GM12872 (cell line): ENCODE data around the gene ALDH9A1.

Experiments
- CTCF ChIP-seq: IDR thresholded peaks from 3 replicates; pipeline ENCODE4 v1.5.1; 2011; ENCODE audit warnings: low read depth, mild to moderate bottlenecking, low read length, moderate library complexity; ENCODE audit not compliant: insufficient read depth

The ALDH9A1 gene

DNA sequence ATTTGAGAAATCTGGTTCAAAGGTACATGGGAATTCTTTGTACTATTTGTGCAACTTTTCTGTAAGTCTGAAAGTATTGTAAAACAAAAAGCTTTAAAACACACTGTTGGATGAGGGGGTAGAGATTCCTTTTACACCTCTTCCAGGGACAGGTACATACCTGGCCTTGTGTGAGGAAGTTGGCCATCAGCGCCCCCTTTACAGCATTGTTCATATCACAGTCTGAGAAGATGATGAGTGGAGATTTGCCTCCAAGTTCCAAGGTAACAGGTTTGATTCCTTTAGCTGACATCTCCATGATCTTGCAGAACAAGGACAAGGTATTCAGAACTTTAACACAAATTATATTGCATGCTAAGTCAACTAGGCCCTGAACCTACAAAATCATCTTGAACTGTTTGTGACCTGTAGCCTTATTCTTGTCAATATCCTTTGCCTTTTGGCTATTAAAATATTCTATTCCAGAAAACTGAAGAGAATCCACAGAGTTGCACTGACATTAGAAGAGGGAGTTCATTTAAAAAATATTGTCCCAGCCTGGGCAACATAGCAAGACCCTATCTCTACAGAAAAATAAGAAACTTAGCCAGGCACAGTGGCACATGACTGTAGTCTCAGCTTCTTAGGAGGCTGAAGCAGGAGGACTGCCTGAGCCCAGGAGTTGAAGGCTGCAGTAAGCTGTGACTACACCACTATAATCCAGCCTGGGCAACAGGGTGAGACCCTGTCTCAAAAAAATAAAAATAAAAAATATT lies 18.9 kb downstream of the ALDH9A1 start:
- TF ChIP-seq CTCF = no peak

DNA sequence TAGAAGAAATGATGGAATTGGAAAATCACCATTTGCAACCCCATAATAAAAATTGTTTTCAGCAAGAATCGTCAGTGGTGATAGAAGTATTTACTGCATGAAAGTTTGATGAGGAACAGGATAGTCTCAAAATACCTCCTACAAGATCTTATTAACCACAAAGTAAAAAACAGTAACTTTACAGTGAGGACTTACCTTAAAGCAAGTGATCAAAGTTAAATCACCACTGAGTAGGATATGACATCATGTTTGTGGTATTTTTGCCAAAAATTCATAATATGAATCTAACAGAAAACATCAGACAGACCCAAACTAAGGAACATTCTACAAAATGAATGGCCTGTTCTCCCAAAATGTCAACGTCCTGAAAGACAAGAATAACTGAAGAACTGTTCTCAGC lies 19.9 kb downstream of the ALDH9A1 start:
- TF ChIP-seq CTCF = no peak

DNA sequence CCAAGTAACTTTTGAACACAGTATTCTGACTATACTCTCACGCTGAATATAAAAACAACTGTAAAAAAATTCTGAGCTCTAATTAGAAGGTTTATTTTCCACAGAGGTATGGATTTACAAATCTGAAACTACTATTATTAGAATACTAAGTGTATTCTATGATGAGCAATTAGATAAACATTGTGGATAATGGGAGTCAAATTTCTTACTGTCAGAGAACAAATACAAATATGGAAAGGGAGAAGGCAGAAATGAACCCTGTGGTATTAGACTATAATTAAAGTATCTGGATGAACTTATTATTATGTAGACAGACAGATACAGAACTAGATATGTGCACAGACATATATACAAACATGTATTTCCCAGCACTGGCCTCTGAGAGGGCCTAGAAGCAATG lies 22.6 kb downstream of the ALDH9A1 start:
- TF ChIP-seq CTCF = no peak

GRCh38 chr1:165674599-165674998 lies 23.8 kb downstream of the ALDH9A1 start:
- TF ChIP-seq CTCF = no peak

- no peak for TF ChIP-seq CTCF
These were observed 26.8 kb downstream of the ALDH9A1 start for GRCh38 chr1:165671526-165671925.

GRCh38 chr1:165668184-165668583 lies 30.2 kb downstream of the ALDH9A1 start:
- no peak for TF ChIP-seq CTCF

DNA sequence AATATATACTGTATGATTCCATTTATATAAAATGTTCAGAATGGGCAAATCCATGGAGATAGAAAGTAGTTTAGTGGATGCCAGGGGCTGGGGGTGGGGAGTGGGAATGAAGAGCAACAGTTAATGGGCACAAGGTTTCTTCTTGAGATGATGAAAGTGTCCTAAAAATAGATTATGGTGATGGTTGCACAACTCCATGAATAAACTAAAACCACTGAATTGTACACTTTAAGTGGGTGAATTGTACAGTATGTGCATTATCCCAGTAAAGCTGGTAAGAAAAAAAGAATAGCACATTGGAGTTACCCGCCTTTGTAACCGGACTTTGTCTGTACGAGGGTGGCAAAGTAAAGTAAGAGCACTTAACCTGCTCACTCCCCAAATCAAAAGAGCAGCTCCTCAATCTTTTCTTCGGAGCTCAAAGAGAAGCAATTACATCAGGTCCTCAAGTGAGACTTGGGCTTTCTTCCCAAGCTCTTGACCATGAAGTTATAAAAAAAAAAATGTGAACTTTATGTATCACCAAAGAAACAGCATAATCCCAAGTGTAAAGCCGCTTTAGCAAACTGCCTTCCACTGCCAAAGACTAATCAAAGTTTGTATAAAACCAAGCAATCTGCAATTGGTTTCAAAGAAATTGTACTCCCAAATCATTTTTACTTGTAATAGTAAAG lies 32.1 kb downstream of the ALDH9A1 start:
- no peak for TF ChIP-seq CTCF
